HG03521 (cell line): ENCODE data around the gene CHST5.

ENCODE experiments used
- ATAC-seq: cut with Tn5 transposase; IDR thresholded peaks from one replicate; pipeline ENCODE4 v1.9.1; 2021; ENCODE audit warnings: mild to moderate bottlenecking, moderate library complexity; ENCODE audit not compliant: unreplicated experiment

The CHST5 gene

GRCh38 chr16:75479421-75479990 is 56.4 kb downstream of the CHST5 start:
- ATAC-seq: no peak
